Measurements from ENCODE around the gene APLNR.

Gene APLNR

GRCh38 chr11:57214494-57214893 is 22.6 kb downstream of the APLNR start:
- no peak for DNase-seq

DNA sequence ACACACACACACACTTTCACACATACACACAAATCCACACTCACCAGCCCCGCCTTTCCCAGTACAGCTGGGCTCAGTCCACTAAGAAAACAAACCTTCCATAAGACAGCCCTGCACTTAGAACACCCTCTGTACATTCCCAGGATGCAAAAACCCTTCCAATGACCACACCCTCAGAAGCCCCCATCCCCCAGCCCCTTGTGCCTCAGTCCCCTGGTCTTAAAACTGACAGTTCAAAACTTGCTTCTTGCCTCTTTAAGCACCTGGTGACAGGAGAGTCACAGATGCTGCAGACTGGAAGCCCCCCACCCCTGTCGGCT is 23.0 kb downstream of the APLNR start:
- no peak for DNase-seq

- no peak for DNase-seq
These were observed 23.5 kb downstream of the APLNR start for GRCh38 chr11:57213342-57214097.

- no peak for DNase-seq
These were observed 26.3 kb downstream of the APLNR start for GRCh38 chr11:57210781-57211180.

DNA sequence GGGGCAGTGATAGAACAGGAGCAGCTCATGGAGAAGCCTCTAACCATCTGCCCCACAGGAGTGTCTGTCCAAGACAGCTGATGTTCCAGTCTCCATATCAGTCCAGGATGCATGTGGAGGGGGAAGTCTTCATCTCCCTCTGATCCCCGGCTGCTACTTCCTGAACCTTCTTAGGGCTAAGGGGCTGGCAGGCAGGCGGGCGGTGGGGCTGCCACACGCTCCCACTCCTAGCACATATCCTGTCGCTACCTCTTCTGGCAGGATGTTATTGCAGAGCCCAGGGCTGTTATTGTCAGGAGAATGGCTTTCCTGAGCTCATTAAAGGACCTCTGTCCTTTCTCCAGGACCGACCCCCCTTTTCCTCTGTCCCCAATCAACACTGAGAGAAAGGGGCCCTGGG is 29.9 kb downstream of the APLNR start:
- DNase-seq, result no peak

DNA sequence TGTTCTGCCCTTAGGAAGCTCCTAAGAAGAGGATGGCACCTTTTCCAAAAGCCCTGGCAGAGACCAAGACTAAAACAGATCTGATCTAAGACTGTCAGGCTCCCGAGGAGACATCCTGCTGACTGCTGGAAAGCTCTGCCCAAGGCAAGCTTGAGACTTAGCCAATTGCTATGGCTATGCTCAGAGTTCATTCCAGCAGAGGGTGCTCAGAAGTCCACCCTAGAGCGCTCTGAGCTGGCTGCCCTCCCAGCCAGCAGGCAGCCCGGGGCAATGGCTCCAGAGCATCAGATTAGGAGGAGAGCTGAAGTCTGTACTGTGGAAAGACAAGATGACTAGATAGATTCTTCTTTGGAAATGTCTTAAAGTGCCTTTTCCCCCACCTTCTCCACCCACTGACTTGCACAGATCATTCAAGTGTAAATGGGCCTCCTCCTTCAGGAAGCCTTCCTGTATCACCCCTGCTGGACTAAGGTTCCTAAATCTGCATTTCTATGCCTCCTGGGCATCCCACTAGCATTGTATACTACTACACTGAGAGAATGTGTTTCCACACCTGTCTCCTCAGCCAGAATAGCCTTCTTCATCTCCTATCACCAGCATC is 31.9 kb downstream of the APLNR start:
- no peak for DNase-seq

DNA sequence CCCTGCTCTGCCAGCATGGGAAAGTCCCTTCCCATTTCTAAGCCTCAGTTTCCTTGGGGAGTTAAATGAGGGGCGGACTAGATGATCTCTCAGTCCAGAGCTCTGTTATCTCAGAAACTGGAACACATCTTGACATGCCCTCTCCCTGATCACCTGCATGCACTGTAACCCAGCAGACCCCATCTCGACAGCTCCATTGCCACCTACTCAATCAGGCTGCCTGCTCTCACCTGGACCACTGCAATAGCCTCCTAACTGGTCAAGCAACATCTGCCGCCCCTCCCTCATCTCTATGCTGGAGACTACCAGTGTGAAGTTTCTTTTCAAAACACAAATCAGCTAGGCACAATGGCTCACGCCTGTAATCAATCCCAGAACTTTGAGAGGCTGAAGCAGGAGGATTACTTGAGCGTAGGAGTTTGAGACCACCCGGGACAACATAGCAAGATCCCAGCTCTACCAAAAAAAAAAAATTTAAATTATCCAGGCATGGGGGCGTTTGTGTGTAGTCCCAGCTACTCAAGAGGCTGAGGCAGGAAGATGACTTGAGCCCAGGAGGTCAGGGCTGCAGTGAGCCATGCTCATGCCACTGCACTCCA is 33.1 kb downstream of the APLNR start:
- no peak for DNase-seq

GRCh38 chr11:57203359-57203758 is 33.7 kb downstream of the APLNR start:
- no peak for DNase-seq

DNA sequence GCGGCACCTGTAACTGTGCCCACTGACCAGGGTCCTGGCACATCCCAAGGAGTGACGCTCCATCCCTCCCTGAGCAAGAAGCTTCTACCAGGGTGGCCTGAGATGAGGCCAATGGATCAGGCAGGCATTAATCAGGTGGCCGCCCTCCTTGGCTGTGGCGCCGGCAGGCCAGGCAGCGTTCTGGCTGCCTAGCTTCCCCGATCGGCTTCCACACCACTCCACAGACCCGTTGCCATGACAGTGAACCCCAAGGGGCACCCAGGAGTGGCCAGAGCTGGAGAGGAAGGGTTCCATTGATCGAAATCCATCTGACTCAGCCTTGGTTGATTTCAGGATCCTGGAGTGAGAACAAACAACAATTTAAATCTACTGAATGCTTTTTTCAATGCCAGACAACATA is 34.8 kb downstream of the APLNR start:
- DNase-seq, result no peak

GRCh38 chr11:57200917-57201316 is 36.1 kb downstream of the APLNR start:
- DNase-seq, result no peak

- DNase-seq, result no peak
These were observed 37.7 kb downstream of the APLNR start for GRCh38 chr11:57199330-57199729.

DNA sequence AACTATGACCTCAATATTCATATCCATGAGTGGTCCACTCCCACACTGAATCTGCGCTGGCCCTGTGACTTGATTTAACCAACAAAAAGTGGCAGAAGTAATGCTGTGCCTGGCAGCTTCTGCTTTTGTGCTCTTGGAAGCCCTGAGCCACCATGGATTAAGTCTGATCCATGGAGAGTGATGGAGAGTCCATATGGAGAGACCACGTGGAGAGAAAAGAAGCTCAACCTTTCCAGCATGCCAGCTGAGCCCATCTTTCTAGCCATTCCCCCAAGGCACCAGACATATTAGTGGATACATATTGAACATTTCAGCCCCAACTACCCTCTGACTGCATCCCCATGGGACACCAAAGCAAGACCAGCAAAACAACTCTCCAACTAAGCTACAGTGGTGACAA is 39.3 kb downstream of the APLNR start:
- no peak for DNase-seq

DNA sequence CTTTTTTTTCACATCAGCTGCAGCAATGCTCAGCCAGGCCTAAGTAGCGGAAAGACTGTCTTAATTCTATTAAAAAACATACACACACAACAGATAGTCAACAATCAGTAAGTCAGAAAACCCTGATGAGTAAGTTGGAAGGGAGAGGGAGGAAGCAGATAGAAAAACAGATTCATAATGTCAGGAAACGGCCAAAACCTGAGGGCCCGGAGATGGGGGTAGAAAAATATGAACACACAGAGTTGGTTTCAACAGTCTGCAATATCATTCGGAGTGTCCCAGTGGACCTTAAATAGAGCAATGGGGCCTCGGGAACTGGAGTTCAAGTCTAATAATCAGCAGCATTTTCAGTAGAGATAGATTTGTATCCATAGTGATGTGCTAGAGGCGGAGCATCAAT is 40.5 kb downstream of the APLNR start:
- DNase-seq, result no peak

- no peak for DNase-seq
These were observed 44.7 kb downstream of the APLNR start for GRCh38 chr11:57192316-57192715.

DNA sequence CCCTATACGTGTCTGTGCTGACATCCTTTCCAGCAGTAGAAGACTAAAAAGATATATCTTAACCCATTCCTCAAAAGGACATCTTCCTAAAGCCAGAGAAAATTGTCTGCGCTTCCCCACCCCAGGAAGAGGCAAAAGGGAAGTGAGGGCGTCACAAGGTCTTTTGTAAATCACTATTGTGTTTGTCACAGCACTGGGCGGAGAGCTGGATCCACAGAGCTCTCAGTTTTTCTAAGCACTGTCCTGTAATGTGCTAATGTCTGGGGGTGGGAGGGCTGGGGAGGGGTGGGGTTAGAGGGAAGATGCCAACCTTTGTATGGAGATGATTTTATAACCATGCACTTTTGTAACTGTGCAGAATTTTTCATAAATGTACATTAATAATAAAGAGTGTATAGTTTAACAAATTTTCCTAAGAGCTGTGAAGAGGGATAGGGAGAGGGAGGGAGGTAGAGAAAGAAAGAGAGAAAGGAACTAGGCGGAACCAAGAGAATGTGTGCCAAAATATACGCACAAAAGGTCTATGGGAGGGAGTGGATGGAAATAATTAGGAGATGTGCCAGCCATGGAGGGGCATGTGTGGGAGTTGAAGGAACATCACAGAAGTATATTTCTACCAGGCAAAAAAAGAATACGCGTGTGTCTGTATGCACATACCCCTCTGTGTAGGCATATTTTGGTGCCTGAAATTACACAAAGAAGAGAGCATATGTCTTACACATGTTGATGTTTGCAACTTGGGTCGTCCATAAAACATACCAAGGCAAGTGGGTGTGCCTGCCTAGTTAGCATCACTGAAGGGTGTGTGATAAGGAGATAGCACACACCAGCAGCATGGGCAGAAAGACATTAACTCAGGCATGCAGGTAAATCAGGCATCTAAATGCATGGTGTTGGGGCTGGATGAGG is 45.5 kb downstream of the APLNR start:
- no peak for DNase-seq

GRCh38 chr11:57190548-57190947 is 46.5 kb downstream of the APLNR start:
- no peak for DNase-seq

Data from CD4-positive, alpha-beta T cell treated with Interleukin-15 for 1 hour (primary cell).